ENCODE results near the gene RIBC2. TPM values are rescaled to one million over a fixed set of nuclear protein-coding genes. Genes with fewer than 3 reads are reported as not detected.

The RIBC2 gene
- total and polyA plus RNA-seq, 7 donors = 1.5 TPM; not detected in 6

- 76 to 89% methylated on average over 5 of the region's 5 CpGs for whole genome bisulfite sequencing, 2 donors
- intact Hi-C loops (cut with DNase I) = no loop called here
- Histone ChIP-seq H3K27me3 (no peaks in the 10 kb centered on the region), H3K9me3 (no peaks in the 10 kb centered on the region), H3K27ac (no peak overlapping the region), H3K4me1 (no peaks in the 10 kb centered on the region), H3K36me3 (no peaks in the 10 kb centered on the region), H3K4me3 (no peak overlapping the region)
- TF ChIP-seq POLR2AphosphoS5 (IDR thresholded peaks at IDR 0.05) (no peak), EP300 (IDR thresholded peaks at IDR 0.05) (no peak), POLR2A (IDR thresholded peaks at IDR 0.05) (no peak), CTCF (IDR thresholded peaks at IDR 0.05) (no peak)
- DNase-seq = no peak
Measured at GRCh38 chr22:45481661-45482060, 68.2 kb downstream of the RIBC2 start.

Other genes starting within 250 kb of the RIBC2 start
- 10 to 100 TPM; 23.2 to 28.5 (median 26.8) TPM for gene NUP50, start 249.8 kb upstream of the RIBC2 start, total RNA-seq
- 10 to 100 TPM; 10.8 to 27.8 (median 22.2) TPM for gene NUP50, start 249.8 kb upstream of the RIBC2 start, polyA plus RNA-seq
- gene KIAA0930, start 172.8 kb upstream of the RIBC2 start, total RNA-seq = 10 to 100 TPM; 25.7 to 56.5 (median 30.7) TPM
- 10 to 100 TPM; 14.4 to 34.1 (median 26.4) TPM for gene KIAA0930, start 172.8 kb upstream of the RIBC2 start, polyA plus RNA-seq
- not detected for gene UPK3A, start 128.7 kb upstream of the RIBC2 start, total RNA-seq
- under 1 TPM in 1 of 3 donors, not detected in 2; 0.98 TPM for gene UPK3A, start 128.7 kb upstream of the RIBC2 start, polyA plus RNA-seq
- 100 to 1,000 TPM in 1 of 4 donors, 10 to 100 TPM in 3; 12.8 to 126 (median 38.8) TPM for gene FAM118A, start 103.8 kb upstream of the RIBC2 start, total RNA-seq
- 10 to 100 TPM in 2 of 3 donors, 1 to 10 TPM in 1; 7.2 to 43.5 (median 12.5) TPM for gene FAM118A, start 103.8 kb upstream of the RIBC2 start, polyA plus RNA-seq
- not detected for gene SMC1B, start 94 bp upstream of the RIBC2 start, total RNA-seq
- under 1 TPM in 1 of 3 donors, not detected in 2; 0.07 TPM for gene SMC1B, start 94 bp upstream of the RIBC2 start, polyA plus RNA-seq
- 100 to 1,000 TPM; 123 to 230 (median 205) TPM for gene FBLN1, start 89.2 kb downstream of the RIBC2 start, total RNA-seq
- gene FBLN1, start 89.2 kb downstream of the RIBC2 start, polyA plus RNA-seq = 10 to 100 TPM in 2 of 3 donors, 1 to 10 TPM in 1; 9.0 to 43.6 (median 33.0) TPM

All from sigmoid colon (tissue), 7 donors.